Hematopoietic multipotent progenitor cell (in vitro differentiated cells): ENCODE measurements around the gene FBXO27. TPM values are rescaled to one million over a fixed set of nuclear protein-coding genes. Genes with fewer than 3 reads are reported as not detected.
"Not testable (repeated sequence)": the region's sequence is repeated elsewhere in the genome, so short reads cannot be mapped to it uniquely, and the experiment has no call there.

Source experiments
- DNase-seq, 3 donors: peaks; one replicate each; pipeline ENCODE4 v3.0.0-alpha.2; 2011 to 2015; ENCODE audit warnings: low read depth in 2 of 3, low spot score in 2 of 3
- total RNA-seq: library from RNA; depleted of rRNA; stranded (reverse); fragments of >200 nt; gene quantifications from one replicate; pipeline ENCODE4 v1.2.3, GENCODE V29; 2012

The FBXO27 gene, protein sequence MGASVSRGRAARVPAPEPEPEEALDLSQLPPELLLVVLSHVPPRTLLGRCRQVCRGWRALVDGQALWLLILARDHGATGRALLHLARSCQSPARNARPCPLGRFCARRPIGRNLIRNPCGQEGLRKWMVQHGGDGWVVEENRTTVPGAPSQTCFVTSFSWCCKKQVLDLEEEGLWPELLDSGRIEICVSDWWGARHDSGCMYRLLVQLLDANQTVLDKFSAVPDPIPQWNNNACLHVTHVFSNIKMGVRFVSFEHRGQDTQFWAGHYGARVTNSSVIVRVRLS
- total RNA-seq, result 0.27 TPM

DNA sequence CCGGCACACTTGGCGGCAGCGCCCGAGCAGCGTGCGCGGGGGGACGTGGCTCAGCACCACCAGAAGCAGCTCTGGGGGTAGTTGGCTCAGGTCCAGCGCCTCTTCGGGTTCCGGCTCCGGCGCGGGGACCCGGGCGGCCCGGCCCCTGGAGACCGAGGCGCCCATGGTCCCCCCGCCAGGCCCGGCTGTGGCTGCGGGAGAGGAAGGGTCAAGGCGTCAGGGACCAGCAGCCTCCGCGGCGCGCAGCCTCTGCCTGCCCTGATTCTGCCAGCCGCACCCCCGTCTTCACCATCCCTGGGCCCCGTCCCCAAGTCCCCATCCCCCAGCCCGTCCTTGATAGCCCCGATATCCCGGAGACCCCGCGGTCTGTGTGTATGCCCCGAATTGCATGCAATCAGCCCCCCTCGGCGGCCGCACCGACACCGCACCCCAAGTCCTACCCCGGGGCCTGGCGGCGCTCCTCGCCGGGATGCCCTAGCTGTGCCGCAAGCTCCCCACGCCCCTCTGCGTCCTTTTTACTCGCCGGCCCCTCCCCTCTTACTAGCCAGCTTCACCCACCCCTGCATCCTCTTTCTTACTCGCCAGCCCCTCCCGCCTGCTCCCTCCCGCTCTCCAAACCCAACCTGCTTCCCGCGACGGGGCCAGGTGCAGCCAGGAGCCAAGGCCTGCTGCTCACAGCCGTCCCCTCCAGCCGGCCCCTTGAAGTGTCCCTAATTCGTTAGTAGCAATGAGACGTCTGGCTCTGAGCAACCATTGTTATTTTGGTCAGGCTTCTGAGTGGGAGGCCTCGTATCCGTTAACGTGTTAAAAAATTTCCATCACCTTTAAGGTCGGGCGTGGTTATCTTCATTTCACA is at the start of gene FBXO27:
FBXO27 (minus strand) TSS at position 487 of the 856 bp plus-strand sequence; CDS start at position 165, 322 bp downstream.
- DNase-seq, result no peak

DNA sequence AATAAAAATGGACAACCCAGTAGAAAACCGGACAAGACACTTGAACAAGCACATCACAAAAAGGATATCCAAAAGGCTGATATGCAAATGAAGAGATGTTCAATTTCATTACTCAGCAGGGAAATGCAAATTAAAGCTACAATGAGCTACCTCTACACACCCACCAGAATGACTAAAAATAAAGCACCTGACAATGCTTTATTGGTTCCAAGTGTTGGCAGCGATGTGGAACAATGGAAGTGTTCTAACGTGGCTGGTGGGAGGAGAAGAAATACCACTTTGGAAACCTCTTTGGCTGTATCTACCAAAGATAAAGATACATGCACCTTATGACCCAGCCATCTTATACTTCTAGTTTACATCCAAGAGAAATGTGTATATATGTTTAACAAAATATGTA is 48.1 kb upstream of the FBXO27 start:
- no peak for DNase-seq

DNA sequence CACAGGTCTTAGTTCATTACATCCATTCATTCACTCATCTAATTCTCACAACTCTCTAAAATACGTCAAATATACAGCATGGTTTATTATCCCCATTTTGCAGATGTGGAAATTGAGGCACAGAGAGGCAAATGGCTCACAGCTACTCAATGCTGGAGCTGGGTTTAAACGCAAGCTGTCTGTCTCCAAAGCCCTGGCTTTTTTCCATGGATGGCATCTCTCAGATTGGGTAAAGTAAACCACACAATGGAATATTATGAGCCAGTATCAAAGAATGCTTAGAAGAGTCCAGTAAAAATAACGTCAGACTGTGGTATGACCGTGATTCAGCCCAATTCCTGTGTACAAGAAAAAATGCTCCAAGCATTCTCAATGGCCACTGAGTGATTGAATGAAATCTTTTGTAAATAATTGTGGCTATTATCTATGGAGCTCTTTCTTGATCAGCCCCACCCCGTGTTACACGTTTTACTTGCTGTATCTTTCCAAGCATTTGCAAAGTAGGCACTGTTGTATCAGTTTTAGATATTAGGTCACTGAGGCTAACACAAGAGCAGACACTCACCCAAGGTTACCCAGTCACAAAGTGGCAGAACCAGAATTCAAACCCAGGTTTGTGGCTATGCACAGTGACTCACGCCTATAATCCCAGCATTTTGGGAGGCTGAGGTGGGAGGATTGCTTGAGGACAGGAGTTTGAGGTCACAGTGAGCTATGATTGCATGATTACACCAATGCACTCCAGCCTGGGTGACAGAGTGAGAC is 46.3 kb upstream of the FBXO27 start:
- no peak for DNase-seq

DNA sequence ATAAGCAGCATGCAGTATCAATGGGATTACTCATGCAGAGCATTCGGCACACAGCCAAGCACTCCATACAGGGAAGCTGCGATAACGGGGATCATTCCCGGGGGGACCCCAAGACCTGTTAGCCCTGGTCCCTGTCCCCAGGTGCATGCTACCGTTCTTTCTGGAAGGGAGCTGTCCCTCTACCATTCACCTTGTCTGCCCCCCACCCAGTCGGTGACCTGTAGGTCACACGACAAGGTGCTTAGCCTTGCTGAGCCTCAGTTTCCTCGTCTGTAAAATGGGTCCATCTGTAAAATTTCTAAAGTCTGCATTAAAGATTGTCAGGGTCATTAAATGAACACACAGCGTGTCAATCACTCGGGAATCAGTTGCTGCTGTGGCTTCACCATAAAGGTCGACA is 45.0 kb upstream of the FBXO27 start:
- DNase-seq, result no peak

DNA sequence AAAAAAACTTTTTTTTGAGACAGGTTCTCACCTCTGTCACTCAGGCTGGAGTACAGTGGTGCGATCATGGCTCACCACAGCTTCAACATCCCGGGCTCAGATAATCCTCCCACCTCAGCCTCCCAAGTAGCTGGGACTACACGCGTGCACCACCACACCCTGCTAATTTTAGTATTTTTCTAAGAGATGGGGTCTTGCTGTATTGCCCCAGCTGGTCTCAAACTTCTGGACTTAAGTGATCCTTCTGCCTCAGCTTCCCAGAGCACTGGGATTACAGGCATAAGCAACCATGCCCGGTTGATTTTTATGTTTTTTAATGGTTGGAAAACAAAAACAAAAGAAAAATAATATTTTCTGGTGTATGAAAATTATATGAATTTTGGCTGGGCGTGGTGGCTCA is 42.6 kb upstream of the FBXO27 start:
- no peak for DNase-seq

DNA sequence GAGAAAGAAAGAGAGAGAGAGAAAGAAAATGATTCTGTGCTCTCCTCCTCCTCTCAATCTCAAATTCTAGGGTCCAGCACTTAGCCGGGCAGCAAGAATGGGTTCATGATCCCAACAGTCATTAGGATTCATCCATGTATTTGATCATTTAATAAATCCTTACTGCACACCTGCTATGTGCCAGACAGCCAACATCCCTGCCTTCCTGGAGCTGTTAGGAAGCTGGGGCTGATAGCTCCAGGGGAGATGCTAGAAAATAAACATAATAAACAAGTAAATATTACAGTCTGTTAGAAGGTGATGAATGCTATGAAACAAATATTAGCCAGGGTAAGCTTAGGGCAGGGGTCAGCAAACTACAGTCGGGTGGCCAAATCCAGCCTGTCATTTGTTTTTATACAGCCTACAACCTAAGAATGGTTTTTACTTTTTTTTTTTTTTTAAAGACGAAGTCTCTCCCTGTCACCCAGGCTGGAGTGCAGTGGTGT is 41.9 kb upstream of the FBXO27 start:
- DNase-seq, result no peak

DNA sequence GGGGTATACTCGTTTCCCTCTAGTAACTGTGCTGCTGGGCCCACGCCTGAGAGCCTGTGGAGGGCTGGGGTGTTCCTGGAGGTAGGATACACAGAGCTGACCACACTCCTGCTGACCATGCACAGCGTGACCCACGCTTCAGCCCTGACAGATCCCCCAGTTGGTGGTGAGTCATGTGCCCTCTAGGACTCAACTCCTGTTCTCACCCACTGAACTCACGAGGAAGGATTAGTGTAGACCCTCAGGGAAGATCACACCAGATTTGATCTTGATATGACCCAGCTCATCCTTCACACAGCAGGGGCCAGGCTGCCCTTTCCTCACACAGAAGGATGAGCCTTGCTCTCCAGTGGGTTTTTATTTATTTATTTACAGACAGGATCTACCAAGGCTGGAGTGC is 38.5 kb upstream of the FBXO27 start:
- no peak for DNase-seq

DNA sequence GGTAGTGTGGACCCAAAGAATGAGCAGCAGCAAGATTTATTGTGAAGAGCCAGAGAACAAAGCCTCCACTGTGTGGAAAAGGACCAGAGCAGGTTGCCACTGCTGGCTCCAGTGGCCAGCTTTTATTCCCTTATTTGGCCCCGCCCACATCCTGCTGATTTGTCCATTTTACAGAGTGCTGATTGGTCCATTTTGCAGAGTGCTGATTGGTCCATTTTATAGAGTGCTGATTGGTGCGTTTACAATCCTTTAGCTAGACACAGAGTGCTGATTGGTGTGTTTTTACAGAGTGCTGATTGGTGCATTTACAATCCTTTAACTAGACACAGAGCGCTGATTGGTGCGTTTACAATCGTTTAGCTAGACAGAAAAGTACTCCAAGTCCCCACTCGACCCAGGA is 35.9 kb upstream of the FBXO27 start:
- not testable (repeated sequence) for DNase-seq

DNA sequence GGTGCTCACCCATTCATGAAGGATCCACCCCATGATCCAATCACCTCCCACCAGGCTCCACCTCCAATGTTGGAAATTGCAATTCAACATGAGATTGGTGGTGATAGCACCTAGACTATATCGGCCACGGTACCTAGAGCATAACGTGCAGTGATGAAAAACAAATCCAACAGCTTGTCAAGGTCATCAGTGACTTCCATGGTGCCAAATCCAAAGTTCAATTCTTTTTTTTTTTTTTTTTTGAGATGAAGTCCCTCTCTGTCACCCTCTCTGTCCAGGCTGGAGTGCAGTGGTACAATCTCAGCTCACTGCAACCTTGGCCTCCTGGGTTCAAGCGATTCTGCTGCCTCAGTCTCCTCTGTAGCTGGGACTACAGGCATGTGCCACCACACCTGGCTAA is 34.8 kb upstream of the FBXO27 start:
- DNase-seq, result no peak

DNA sequence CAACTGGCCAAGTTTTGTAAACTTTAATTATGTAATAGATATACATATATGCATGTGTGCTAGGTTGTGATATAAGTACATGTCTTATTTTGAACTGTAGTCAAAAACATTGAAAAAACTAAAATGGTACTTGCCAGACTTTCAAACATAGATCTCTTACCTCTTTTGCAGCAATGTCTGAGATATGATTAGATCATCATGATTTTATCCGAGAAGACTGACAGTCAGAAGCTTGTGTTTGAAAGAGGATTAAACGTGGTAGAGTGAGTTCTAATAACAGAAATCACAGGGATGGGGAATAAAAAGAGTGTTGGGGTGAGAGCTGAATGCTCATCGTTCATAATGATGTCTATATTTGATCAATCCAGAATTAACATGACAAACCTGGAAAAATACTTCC is 33.6 kb upstream of the FBXO27 start:
- DNase-seq, result no peak

DNA sequence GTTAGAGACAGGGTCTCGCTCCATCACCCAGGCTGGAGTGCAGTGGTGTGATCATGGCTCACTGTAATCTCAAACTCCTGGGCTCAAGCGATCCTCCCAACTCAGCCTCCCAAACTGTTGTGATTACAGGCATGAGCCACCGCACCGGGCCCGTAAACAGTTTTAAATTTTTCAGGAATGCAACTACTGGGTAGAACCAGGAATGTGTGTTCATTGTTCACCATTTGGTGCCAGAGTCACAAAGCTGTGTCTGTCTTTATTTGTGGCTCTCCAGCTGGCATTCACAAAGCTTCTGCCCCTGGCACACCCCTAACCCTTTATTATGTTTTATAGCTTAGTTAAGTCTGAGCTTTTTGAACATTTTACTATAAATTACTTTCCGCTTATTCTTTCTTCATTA is 32.1 kb upstream of the FBXO27 start:
- DNase-seq, result no peak

DNA sequence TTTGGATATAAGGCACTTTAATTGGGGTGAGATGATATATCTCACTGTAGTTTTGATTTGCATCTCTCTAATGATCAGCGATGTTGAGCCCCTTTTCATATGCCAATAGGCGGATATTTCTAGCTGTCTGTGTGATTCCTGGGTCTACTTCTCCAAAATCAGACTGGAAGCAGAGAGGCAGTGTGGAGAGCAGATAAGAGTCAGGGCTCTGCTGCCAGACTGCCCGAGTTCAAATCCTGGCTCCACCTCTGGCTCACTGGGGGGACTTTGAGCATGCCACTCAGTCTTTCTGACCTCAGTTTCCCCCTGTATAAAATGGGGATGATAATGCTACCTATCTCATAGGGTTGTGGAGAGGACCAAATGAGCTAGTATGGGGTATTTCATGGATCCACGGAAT is 27.8 kb upstream of the FBXO27 start:
- DNase-seq, result peak in 1 of 3 donors; percentile 16

DNA sequence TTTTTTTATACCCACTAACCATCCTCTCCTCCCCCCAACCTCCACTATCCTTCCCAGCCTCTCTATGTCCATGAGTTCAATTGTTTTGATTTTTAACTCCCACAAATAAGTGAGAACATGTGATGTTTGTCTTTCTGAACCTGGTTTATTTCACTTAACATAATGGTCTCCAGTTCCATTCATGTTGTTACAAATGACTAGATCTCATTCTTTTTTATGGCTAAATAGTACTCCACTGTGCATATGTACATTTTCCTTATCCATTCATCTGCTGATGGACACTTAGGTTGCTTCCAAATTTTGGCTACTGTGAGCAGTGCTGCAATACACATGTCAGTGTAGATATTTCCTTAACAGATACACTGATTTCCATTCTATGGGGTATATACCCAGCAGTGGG is 27.0 kb upstream of the FBXO27 start:
- no peak for DNase-seq

DNA sequence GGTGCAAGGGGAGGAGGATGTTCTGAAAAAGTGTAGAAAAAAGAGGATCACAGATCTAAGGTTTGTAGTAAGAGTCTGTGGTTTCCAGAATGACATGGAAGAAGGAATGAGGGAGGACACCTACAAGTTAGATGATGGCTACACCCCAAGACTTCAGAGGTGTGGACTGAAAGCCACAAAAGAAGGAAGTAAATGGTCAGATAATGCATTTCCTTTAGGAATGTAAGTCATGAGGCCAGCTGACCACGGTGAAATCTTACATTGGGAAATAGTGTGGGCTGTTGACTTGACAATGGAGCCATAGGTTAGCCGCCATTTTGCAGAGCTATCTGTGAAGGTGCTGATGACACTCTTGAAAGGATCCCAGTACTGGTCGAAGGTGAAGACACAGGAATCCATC is 25.3 kb upstream of the FBXO27 start:
- DNase-seq, result no peak

DNA sequence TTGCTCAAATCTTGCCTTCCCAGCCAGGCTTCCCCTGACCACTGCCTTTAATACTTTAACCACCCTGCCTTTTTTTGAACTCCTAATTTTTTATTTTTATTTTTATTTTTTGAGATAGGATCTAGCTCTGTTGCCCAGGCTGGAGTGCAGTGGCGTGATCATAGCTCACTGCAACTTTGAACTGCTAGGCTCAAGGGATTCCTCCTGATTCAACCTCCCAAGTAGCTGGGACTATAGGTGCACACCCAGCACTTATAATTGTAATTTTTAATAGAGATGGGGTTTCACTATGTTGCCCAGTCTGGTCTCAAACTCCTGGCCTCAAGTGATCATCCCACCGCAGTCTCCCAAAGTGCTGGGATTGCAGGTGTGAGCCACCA is 21.7 kb upstream of the FBXO27 start:
- no peak for DNase-seq

DNA sequence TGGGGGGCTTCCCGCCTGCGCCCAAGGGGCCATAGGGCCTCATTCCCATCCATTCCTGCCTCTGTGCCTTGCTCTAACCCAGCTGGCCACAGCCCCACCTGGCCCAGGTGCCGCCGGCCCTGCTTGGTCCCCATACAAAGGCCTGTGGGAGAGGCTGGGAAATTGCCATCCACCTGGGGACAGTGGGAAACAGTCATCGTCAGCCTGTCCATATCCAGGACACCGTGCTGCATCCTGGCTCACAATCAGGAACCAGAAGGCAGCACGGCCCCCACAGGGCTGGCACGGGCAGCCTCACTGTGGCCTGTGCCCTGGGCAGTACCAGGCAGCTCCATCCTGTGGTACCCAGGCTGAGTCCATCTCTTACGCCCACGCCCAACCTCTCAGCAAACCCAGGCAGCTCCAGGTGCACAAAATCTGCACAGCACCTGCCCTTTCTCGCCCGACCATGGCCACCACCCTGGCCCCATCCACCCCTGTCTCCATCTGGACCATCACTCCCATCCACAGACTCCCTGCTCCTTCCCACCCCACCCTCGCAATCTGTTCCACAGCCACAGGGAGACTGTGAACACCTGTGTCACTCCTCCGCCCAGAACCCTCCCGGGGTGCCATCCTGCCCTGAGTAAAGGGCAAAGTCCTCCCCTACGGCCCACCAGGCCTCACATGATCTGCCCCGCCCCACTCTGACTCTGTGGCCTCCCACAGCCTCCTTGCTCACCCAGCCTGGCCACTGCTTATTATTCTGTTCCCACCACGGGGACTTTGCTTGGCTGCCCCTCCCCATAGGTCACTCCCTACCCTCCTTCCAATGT is 21.1 kb upstream of the FBXO27 start:
- DNase-seq, result no peak

DNA sequence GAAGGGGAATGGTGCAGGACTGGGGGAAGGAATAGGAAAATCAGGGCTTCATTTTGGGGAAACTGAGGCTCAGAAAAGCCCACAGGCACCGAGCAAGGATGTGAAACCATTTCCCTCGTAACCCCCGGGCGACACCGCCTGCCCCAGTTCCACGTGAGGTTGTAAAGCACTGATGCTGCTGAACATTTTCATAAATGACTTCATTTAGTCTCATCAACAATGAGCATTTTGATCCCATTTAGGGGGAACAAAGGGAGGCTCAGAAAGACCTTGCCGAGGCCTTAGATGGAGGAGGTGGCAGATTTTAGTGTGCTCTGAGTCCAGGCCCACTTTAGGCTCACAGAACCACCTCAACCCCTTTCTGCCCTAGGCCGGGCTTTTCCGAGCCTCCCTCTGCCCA is 20.5 kb upstream of the FBXO27 start:
- no peak for DNase-seq

DNA sequence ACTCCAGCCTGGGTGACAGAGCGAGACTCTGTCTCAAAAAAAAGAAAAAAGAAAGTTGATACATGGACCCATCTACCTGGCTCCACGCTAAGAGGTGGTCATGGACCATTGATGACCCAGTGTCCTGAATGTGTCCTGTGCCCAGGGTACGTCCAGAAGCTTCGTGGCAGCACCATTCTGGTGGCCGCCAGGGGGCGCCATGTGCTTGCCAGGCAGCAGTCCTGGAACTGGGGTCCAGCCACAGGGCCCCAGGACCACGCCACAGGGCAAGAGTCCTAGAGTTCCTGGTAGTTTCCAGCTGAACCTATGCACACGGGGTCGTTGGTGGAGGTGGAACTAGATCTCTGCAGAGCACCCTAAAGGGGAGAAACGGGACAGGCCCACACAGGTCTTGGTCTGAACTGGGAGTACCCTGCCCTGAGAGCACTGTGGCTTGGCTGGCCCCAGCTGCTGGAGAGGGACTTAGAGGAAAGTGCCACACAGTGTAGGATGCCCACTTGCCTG is 19.9 kb upstream of the FBXO27 start:
- DNase-seq, result peak; percentile 50 to 58 (median 56)

DNA sequence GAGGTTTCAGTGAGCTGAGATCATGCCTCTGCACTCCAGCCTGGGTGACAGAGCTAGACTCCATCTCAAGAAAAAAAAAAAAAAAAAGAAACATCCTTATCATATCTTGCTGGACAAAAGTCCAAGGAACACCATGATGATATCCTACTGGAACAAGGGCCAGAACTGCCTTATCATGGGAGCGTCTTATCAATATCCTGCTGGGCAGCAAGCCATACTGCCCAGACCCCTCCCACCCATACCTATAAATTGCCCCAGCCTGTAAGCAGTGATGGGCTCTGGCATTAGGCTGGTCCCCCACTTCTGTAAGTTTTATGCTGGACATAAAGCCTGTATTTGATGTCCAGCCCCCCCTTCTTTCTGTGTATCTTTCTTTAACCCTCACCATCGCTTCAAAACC is 14.7 kb upstream of the FBXO27 start:
- DNase-seq, result no peak
